ENCODE data around the gene TENM3. TPM values are rescaled to one million over a fixed set of nuclear protein-coding genes. Genes with fewer than 3 reads are reported as not detected.

The TENM3 gene
- total and polyA plus RNA-seq, 2 of the 8 experiments (the other 6 are each of a cell fraction or from before 2014, with no cell fraction given) = 36.9 to 69.3 TPM

- H2AFZ ChIP-seq (ENCODE audit: low read length) = no peak overlapping the region
- H4K20me1 ChIP-seq (replicated peaks in 1 of 2; ENCODE audit: control insufficient read depth in 1 of 2, insufficient read depth in 2 of 2, low read length in 2 of 2) = no peaks in the 10 kb centered on the region
- H3K4me2 ChIP-seq (ENCODE audit: insufficient read depth in 1 of 2, low read depth in 2 of 2, low read length in 2 of 2) = no peak overlapping the region
- WGBS, 2 experiments (ENCODE audit: extremely low coverage in 1 of 2, insufficient coverage in 1 of 2, insufficient read length in 1 of 2, insufficient replicate concordance in 2 of 2, low coverage in 1 of 2, low lambda C conversion rate in 2 of 2, missing lambda C conversion rate in 1 of 2) = 88% methylated on average over 3 of the region's 3 CpGs; no CpG with 5 or more reads in 1 of the 2 experiments
- H3K9me3 ChIP-seq (ENCODE audit: insufficient read depth in 2 of 2, low read depth in 1 of 2, low read length in 1 of 2) = no peaks in the 10 kb centered on the region
- DNase-seq (ENCODE audit: low read depth in 1 of 2, low spot score in 2 of 2) = no peak
- no peak overlapping the region for H3K4ac ChIP-seq (replicated peaks; ENCODE audit: insufficient read length, low read depth, low read length)
- H2BK20ac ChIP-seq (ENCODE audit: low read length) = no peak overlapping the region
- H3K36me3 ChIP-seq (ENCODE audit: control insufficient read depth in 2 of 4, insufficient read depth in 4 of 4, low read length in 3 of 4) = peaks cover 0 to 9% (median 6%) of the 10 kb centered on the region in 4 experiments; a peak in 4 of 8 replicates
- H2BK12ac ChIP-seq (ENCODE audit: low read depth, low read length) = no peak overlapping the region
- H3K4me3 ChIP-seq (ENCODE audit: extremely low read depth in 1 of 4, insufficient read depth in 2 of 4, low read depth in 3 of 4, low read length in 4 of 4) = no peak overlapping the region
- H3K23me2 ChIP-seq (ENCODE audit: low read depth, low read length) = no peaks in the 10 kb centered on the region
- H4K91ac ChIP-seq (replicated peaks; ENCODE audit: insufficient read length, low read length) = no peak overlapping the region
- no peak overlapping the region for H3K9ac ChIP-seq (replicated peaks in 1 of 4; ENCODE audit: extremely low read depth in 1 of 4, low read depth in 3 of 4, low read length in 3 of 4)
- H3K14ac ChIP-seq (ENCODE audit: insufficient read length) = no peak overlapping the region
- no peak overlapping the region for H3K27ac ChIP-seq (ENCODE audit: low read depth, low read length)
- H3K79me2 ChIP-seq (ENCODE audit: control insufficient read depth in 1 of 2, insufficient read depth in 2 of 2, low read length in 2 of 2) = no peaks in the 10 kb centered on the region
- ChIA-PET CTCF (ENCODE audit: partially characterized antibody) (interaction anchor here (0.8 to 1.3 kb wide), 3 partner anchors 19 to 67 kb away, joined by 3 to 5 read pairs (median 3); no protein-coding TSS in a partner anchor), POLR2A (ENCODE audit: partially characterized antibody) (no interaction called here)
- no peak overlapping the region for H4K5ac ChIP-seq (ENCODE audit: insufficient read length, low read depth, low read length)
- H3K23ac ChIP-seq (ENCODE audit: insufficient read length) = no peak overlapping the region
- no peak overlapping the region for H2BK15ac ChIP-seq (ENCODE audit: low read length)
- no peak overlapping the region for H3K56ac ChIP-seq (replicated peaks; ENCODE audit: insufficient read length, low read depth, low read length)
- no peak overlapping the region for H2BK5ac ChIP-seq (ENCODE audit: low read depth, low read length)
- H3K27me3 ChIP-seq (replicated peaks in 1 of 4; ENCODE audit: control insufficient read depth in 3 of 4, extremely low read depth in 1 of 4, insufficient read depth in 3 of 4, low read length in 3 of 4) = no peaks in the 10 kb centered on the region
- no peak for TF ChIP-seq GABPA (IDR thresholded peaks at IDR 0.05; ENCODE audit: borderline replicate concordance, insufficient read depth, low read length)
- no peak for TF ChIP-seq SIX5 (IDR thresholded peaks at IDR 0.05; ENCODE audit: low read depth, low read length)
- no peak for TF ChIP-seq RFX5 (IDR thresholded peaks at IDR 0.05; ENCODE audit: borderline replicate concordance, low read depth, low read length)
- TF ChIP-seq KDM1A (IDR thresholded peaks at IDR 0.05; ENCODE audit: borderline replicate concordance, low read length) = no peak
- TF ChIP-seq FOSL1 (IDR thresholded peaks at IDR 0.05; ENCODE audit: insufficient read depth, low read depth, low read length) = no peak
- no peak for TF ChIP-seq TCF12 (IDR thresholded peaks at IDR 0.05; ENCODE audit: low read depth, low read length)
- H3K18ac ChIP-seq (ENCODE audit: extremely low read depth, low read length) = no peak overlapping the region
- peaks cover 0 to 2% (median 0%) of the 10 kb centered on the region in 4 experiments; a peak in 1 of 7 replicates for H3K4me1 ChIP-seq (replicated peaks in 1 of 4; ENCODE audit: control insufficient read depth in 3 of 4, insufficient read depth in 4 of 4, low read length in 3 of 4)
- H2BK120ac ChIP-seq (replicated peaks; ENCODE audit: low read depth, low read length) = no peak overlapping the region
- no peak overlapping the region for H4K8ac ChIP-seq (ENCODE audit: extremely low read depth, insufficient read depth, low read length)
- no peak for FAIRE-seq
- H3K79me1 ChIP-seq (ENCODE audit: low read depth, low read length) = no peaks in the 10 kb centered on the region
- no peak overlapping the region for H2AK5ac ChIP-seq (ENCODE audit: low read depth, low read length)
Observed at GRCh38 chr4:182740256-182740655, 497.1 kb downstream of the TENM3 start.
